ENCODE measurements around the gene TMEM150C.

GRCh38 chr4:82593411-82593810 is 31.6 kb upstream of the TMEM150C start:
- no peak for TF ChIP-seq ZFP30 (CRISPR knock-in tag; IDR thresholded peaks at IDR 0.05)
- TF ChIP-seq CSDC2 (CRISPR knock-in tag; IDR thresholded peaks at IDR 0.05), result no peak
- no peak for TF ChIP-seq SNAI2 (CRISPR knock-in tag; IDR thresholded peaks at IDR 0.05)
- TF ChIP-seq BACH2 (CRISPR knock-in tag; IDR thresholded peaks at IDR 0.05; ENCODE audit: borderline replicate concordance), result no peak
